Ovary (tissue), 9 donors: ENCODE results near the gene BNC2. TPM values are rescaled to one million over a fixed set of nuclear protein-coding genes. Genes with fewer than 3 reads are reported as not detected.

Experiments
- DNase-seq, 5 donors: peaks; one replicate each; pipeline ENCODE4 v3.0.0-alpha.2; 2019 to 2020
- H3K27ac ChIP-seq, 2 donors: fragments of 200-600 bp; one replicate each; pipeline versions ENCODE4 v1.5.1 to v1.8.0; 2019 to 2022
- H3K27me3 ChIP-seq: fragments of 200-600 bp; one replicate; pipeline ENCODE4 v1.8.0; 2022
- H3K36me3 ChIP-seq: fragments of 200-600 bp; sonication (generic); one replicate; pipeline ENCODE4 v1.5.1; 2019
- H3K4me1 ChIP-seq: one replicate; pipeline ENCODE4 v1.8.1; 2013; ENCODE audit warnings: mild to moderate bottlenecking, moderate library complexity; ENCODE audit not compliant: insufficient read depth
- H3K4me3 ChIP-seq: fragments of 200-600 bp; sonication (generic); one replicate; pipeline ENCODE4 v1.5.1; 2017
- H3K9me3 ChIP-seq, 2 donors: fragments of 200-600 bp in 1 of 2; sonication (generic) in 1 of 2; one replicate each; pipeline versions ENCODE4 v1.5.1 to v1.8.1; 2013 to 2019; ENCODE audit warnings: mild to moderate bottlenecking in 1 of 2, moderate library complexity in 1 of 2
- CTCF ChIP-seq, 3 donors: fragments of 450-650 bp in 2 of 3; fragments of 200-600 bp in 1 of 3; IDR thresholded peaks; one replicate each; pipeline versions ENCODE4 v1.5.1 to v1.8.0; 2016 to 2022; ENCODE audit warnings: antibody characterized with exemption in 3 of 3, mild to moderate bottlenecking in 1 of 3
- EP300 ChIP-seq: sonication (generic); formaldehyde crosslinking; IDR thresholded peaks from one replicate; pipeline ENCODE4 v1.6.1; 2017; ENCODE audit warnings: antibody characterized with exemption
- POLR2A ChIP-seq: fragments of 450-650 bp; IDR thresholded peaks from one replicate; pipeline ENCODE4 v1.6.1; 2017; ENCODE audit warnings: antibody characterized with exemption, mild to moderate bottlenecking, moderate library complexity
- WGBS, 3 donors: extraction: QIAGEN DNeasy Blood & Tissue Kit in 1 of 3; methylation state at CpG; one replicate each; pipeline versions ENCODE4 v1.1.5 to v1.1.7; 2013 to 2017; 5-methylcytosine and 5-hydroxymethylcytosine counted together
- intact Hi-C, 4 donors: fragments of 100-400 bp; cut with DNase I; formaldehyde crosslinking; loops; one replicate each; pipeline versions ENCODE4 v1.11.0 to v1.15.1; 2022 to 2023
- polyA plus RNA-seq, 2 donors: library from polyadenylated mRNA; stranded (reverse); fragments of 200-250 nt in 1 of 2; fragments of 350-450 nt in 1 of 2; fragmentation: Illumina TruSeq in 1 of 2; extraction: RNeasy Lipid Tissue Mini Kit (QIAGEN cat#74804) in 1 of 2; gene quantifications; one replicate each; pipeline ENCODE4 v1.2.3, GENCODE V29; 2013 to 2014
- total RNA-seq, 7 donors: library from RNA; depleted of rRNA in 2 of 7; stranded (reverse); fragments of >200 nt in 2 of 7; fragmentation: NEBNext Ultra II Directional in 3 of 7; extraction: Animal tissue kit (Norgen Biotek cat#: 25700) in 3 of 7; gene quantifications; one replicate each; pipeline versions ENCODE4 v1.1.0 to v1.2.4, GENCODE V29; 2016 to 2023
- donor health status: DM: no; HTN: no; CAD: no; lungs with moderate emphysema.
- donor health status: DM: no; HTN: no; CAD: no.
- donor health status: Bipolar disorder and iron deficiency.
- donor health status: DM: yes; HTN: yes; CAD: no.
- donor health status: DM: no; HTN: no; CAD: no.
- donor health status: DM: yes; HTN: yes; CAD: no.

Gene BNC2
- total and polyA plus RNA-seq, 9 donors = 17.2 to 232 (median 197) TPM

GRCh38 chr9:16371306-16371705, 499.2 kb downstream of the BNC2 start:
- H3K9me3 ChIP-seq = no peaks in the 10 kb centered on the region
- intact Hi-C loops = no loop called here
- H3K4me1 ChIP-seq = no peaks in the 10 kb centered on the region
- H3K27ac ChIP-seq = no peak overlapping the region
- no peak for TF ChIP-seq CTCF (IDR thresholded peaks at IDR 0.05)
- no peak for TF ChIP-seq EP300
- TF ChIP-seq POLR2A = no peak
- no peaks in the 10 kb centered on the region for H3K27me3 ChIP-seq
- H3K36me3 ChIP-seq = no peaks in the 10 kb centered on the region
- DNase-seq = no peak
- H3K4me3 ChIP-seq = no peak overlapping the region
- WGBS, 3 donors = 88 to 90% (median 90%) methylated on average over 4 of the region's 4 CpGs

GRCh38 chr9:16370647-16371046, 499.8 kb downstream of the BNC2 start:
- Histone ChIP-seq H3K4me1 (no peaks in the 10 kb centered on the region), H3K9me3 (no peaks in the 10 kb centered on the region), H3K36me3 (no peaks in the 10 kb centered on the region), H3K27me3 (no peaks in the 10 kb centered on the region), H3K4me3 (no peak overlapping the region), H3K27ac (no peak overlapping the region)
- WGBS, 3 donors = 97% methylated on average over 13 of the region's 13 CpGs
- TF ChIP-seq POLR2A (no peak), CTCF (IDR thresholded peaks at IDR 0.05) (no peak), EP300 (no peak)
- no peak for DNase-seq
- intact Hi-C loops = no loop called here

- no peaks in the 10 kb centered on the region for H3K27me3 ChIP-seq
Observed at GRCh38 chr9:16369427-16369826, 501.0 kb downstream of the BNC2 start.

GRCh38 chr9:16368237-16369087, 502.0 kb downstream of the BNC2 start:
- TF ChIP-seq EP300 = no peak
- no peak for TF ChIP-seq CTCF (IDR thresholded peaks at IDR 0.05)
- no peak for TF ChIP-seq POLR2A
- WGBS, 3 donors = 84 to 90% (median 86%) methylated on average over 8 of the region's 8 CpGs
- no peaks in the 10 kb centered on the region for H3K9me3 ChIP-seq
- H3K27ac ChIP-seq = no peak overlapping the region
- no peaks in the 10 kb centered on the region for H3K4me1 ChIP-seq
- no peaks in the 10 kb centered on the region for H3K27me3 ChIP-seq
- no peaks in the 10 kb centered on the region for H3K36me3 ChIP-seq
- no peak for DNase-seq
- H3K4me3 ChIP-seq = no peak overlapping the region
- intact Hi-C loops = loop anchor here in 1 of 4 donors (1.0 kb wide), 1 partner anchor 32 kb away; no protein-coding TSS in a partner anchor

More at GRCh38 chr9:16369427-16369826, 501.0 kb downstream of the BNC2 start:
- 95 to 97% (median 96%) methylated on average over 4 of the region's 4 CpGs for WGBS, 3 donors
- no peaks in the 10 kb centered on the region for H3K9me3 ChIP-seq
- intact Hi-C loops = no loop called here
- H3K4me1 ChIP-seq = no peaks in the 10 kb centered on the region
- H3K4me3 ChIP-seq = no peak overlapping the region
- H3K27ac ChIP-seq = no peak overlapping the region
- TF ChIP-seq POLR2A = no peak
- no peak for TF ChIP-seq EP300
- TF ChIP-seq CTCF (IDR thresholded peaks at IDR 0.05) = no peak
- DNase-seq = no peak
- H3K36me3 ChIP-seq = no peaks in the 10 kb centered on the region
